Measurements from ENCODE around the gene SMURF2.

Gene SMURF2

DNA sequence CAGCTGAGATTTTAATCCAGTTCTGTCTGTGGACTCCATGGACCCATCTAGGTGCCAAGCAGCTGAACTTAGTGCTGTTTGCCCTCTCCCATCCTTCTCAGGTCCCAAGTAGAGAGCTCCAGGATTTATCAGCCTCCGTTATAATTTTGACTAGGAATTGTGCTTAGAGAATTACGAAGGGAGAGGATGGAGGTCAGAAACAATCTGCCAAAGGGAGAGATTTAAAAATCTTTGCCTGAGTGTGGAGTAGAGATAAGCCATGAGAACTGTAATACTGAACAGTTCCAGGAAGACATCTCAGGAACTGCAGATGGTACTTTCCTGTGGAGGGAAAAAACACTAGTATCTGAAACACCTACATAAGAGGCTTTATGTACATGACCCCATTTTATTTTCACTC is 128.3 kb downstream of the SMURF2 start:
- no peak for DNase-seq

- DNase-seq, result no peak
Observed at GRCh38 chr17:64532409-64532808, 129.7 kb downstream of the SMURF2 start.

DNA sequence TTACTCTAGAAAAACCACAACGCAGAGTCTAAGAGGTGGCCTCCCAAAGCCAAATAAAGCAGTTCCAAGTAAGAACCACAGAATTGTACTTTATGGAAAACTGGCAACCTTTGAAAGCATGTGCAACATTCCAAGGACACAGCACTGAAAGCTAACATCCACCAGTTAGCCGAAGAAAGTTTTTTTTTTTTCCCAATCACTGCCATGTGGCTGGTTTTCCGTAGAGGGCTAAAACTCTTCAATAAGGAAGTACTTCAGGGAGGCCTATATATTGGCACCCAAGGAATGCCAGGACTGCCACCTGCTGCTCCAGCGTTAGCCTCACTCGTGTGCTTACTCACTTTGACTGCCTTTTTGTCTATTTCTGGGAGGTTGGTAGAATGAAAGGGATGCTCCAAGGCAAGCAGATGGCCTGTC is 130.1 kb downstream of the SMURF2 start:
- DNase-seq, result no peak

DNA sequence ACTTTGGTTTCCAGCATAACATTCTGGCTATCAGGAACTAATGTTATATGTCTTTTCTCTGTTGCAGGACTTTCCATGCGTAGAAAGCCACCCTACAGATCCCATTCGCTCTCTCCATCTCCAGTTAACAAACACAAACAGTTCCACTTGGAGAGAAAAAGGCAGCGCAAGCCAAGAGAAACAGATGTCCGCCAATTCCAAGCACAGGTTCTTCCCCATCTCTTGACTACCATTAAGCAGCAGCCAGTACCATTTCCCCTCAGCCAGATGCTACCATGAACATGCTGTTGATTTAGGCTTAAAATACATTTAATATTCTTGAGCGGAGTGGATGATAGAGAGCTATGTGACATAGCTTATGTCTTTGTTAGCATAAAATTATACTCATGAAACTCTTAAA is 132.9 kb downstream of the SMURF2 start:
- no peak for DNase-seq

DNA sequence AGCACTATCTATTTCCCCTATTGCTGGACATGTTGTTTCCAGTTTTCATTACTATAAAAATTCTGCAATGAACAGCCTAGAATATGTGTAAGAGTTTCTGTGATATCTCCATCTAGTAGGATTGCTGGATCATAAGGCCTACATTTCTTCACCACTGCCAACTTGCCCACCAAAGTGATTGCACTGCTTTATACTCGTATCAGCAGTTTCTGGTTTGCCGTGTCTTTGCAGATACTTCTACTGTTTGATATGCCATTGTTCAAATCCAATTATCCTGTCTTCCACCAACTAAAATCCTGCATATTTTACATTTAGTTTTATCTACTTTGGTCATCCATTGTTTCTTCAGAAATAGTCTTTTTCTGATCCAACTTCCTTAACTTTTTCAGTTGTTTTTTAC is 134.2 kb downstream of the SMURF2 start:
- DNase-seq, result no peak

GRCh38 chr17:64520359-64520758 is 141.7 kb downstream of the SMURF2 start:
- no peak for DNase-seq

DNA sequence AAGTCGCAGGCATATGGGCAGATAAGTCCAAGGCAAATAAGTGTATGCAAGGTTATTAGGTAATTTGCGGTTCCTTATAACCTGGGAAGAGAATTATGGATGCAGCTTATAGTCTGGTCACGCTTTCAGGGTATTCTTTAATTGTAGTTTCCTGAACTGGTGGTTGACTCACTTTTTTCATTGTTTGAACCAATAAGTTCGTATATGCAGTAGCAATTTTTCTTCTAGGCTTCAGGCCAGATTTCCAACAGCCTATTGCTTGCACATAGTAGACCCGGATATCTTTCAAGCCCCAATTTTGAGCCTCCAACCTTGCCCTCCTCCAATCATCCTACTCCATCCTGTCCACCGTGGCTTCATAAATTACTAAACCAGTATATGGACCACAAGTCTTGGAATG is 142.5 kb downstream of the SMURF2 start:
- DNase-seq, result no peak

DNA sequence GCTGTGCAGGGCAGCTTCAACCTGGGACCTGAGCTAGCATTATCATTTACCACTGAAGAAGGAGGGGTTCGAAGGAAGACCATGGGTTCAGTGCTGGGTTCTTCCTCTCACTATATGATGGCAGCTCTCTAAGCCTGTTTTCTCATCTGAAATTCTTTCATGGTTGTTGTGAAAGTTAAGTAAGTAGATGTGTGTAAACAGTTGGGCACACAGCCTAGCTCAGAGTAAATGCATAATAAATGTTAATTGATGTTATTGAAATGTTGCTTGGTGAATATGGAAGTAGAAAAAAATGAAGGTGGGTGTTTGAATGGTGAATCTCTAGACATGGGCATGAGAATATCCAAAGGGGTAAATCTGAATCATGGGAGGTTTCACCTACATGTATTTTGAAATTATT is 146.3 kb downstream of the SMURF2 start:
- DNase-seq, result no peak

DNA sequence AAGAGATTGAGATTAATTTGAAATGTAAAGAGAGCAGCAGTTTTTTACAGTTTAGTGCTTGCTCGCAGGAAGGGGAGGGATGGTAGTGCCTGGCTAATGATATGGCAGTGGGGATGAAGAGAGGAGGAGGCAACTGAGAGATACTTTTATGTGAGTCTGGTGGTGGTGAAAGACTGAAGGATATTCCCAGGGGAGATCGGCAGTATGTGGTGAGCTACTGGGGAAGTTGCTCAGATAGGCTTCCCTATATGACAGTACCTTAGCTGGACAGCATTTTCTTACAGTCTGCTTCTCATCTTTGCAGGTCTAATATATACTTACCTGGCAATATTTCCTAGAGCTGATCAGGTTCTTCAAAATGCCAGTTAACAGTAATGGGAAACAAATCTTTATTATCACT is 146.7 kb downstream of the SMURF2 start:
- no peak for DNase-seq

DNA sequence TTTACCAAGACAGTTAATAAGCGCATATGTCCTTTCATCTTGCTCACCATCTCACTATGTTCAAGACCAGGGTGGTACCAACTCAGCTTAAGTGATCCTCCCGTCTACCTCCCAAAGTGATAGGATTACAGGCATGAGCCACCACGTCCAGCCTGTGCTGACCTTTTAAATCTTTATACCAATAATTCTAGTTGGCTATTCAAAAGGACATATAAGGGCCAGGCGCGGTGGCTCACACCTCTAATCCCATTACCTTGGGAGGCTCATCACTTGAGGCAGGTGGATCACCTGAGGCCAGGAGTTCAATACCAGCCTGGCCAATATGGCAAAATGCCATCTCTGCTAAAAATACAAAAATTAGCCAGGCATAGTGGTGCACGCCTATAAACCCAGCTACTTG is 152.9 kb downstream of the SMURF2 start:
- DNase-seq, result no peak

- no peak for DNase-seq
Observed at GRCh38 chr17:64508683-64509082, 153.4 kb downstream of the SMURF2 start.

DNA sequence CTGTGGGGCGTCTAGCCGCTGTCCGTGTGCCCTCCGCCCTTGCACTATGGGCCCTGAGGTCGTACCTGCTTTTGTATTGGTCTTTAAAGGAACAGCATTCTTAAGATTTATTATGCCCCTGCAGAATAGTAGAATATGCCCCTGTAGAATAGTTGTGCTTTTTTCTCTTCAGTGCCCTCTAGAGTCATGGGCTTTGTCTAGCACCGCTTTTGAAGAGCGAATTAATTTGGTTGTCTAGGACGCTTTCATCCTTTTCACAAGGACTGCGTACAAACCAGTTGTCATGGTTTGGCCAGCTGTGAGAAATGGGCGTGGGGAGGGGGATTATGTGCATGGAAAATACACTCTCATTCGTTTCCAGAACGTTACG is 154.7 kb downstream of the SMURF2 start:
- peak in 2 of 3 experiments; percentile 54 to 82 for DNase-seq

DNA sequence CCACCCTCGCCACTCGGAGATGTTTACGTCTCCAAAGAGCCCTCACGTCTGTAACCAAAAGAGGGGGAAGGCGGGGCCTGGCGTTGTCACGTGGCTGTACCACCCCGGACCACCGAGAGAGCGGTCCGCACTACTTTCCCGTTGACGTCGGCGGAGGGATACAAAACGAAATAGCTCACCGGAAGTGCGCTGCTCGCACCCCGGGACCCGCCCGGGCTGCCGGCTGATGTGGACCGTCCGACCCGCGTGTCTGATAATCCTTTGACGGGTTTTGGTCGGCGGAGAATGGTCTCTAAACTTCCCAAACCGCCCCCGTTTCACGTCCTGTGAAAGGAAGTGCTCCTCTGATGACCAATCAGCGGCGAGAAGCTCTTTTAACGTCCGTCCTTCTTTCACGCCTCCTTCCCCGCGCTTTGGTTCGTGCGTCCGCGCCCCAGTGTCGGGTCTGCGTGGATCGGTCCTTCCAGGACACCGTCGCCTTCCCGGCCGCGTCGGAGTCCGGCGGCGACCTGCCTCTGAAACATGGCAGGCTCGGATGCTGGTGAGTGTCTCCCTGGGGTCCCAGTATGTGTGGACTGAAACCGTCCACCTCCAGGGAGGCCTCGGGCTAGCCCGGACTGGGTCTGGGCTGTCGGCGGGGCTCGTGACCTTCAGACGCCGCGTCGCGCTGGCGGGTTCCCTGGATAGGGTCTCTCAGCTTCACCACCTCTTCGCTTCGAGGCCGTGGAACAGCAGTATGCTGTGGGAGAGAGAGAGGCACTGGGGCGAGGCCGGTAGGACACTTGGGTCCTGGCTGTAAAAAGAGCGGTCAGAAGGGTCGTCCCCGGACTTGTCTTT is 155.3 kb downstream of the SMURF2 start, which contains the start of gene CEP95:
Gene CEP95 (plus strand): TSS at position 402 of the 837 bp plus-strand sequence. CDS start 121 bp downstream, at position 523.
- peak; percentile 96 to 99 (median 99) for DNase-seq

GRCh38 chr17:64506201-64506575 is 155.9 kb downstream of the SMURF2 start, which contains the start of gene DDX5:
DDX5 (minus strand) TSS chr17:64506289; CDS start chr17:64506119, 170 bp downstream.
- peak; percentile 96 to 99 (median 99) for DNase-seq

GRCh38 chr17:64505340-64506200 is 156.5 kb downstream of the SMURF2 start:
- peak; percentile 84 to 91 (median 88) for DNase-seq

DNA sequence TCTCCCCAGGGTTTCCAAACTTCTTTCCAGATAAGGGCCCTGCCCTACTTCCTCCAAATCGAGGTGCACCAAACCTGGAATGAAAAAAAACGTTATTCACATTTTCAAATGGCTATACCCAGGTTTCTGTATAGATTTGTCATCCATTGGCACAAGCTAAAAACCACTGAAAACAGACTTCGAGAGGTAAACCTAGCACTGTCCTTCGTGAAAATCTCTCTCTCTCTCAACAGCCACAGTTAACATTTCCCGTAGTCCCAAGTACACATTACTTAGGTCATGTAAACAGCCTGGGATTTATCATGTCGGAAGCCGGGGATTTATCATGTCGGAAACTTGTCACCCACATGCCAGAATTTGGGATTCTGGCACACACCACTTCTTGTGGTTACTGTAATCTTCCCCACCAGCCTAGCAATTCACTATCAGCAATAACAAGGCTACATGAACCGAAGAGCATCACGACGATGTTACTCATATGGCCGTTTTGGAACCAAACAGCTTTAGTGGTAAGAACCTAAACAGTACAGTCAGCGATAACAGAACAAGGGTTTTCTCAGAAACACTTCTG is 157.3 kb downstream of the SMURF2 start:
- DNase-seq, result no peak

- DNase-seq, result peak in 1 of 3 experiments; percentile 4
Observed at GRCh38 chr17:64503821-64504768, 158.0 kb downstream of the SMURF2 start.

GRCh38 chr17:64503341-64503740 is 158.8 kb downstream of the SMURF2 start:
- DNase-seq, result no peak

DNA sequence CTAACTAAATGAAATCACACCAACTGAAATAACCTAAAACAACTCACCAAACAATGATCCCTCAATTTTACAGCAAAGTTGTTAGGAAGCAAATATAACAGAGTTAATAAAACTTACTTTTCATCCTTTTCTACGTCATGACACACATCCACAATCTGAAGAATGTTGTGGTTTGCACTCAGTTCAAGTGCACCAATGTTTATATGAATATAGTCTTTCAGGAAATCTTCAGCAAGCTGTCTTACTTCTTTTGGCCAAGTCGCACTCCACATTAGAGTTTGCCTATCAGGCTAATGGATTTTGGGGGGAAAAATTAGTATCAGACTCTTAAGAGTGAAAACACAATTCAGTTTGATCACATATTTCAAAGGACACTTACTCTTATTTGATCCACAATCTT is 159.3 kb downstream of the SMURF2 start:
- DNase-seq, result no peak

- DNase-seq, result no peak
Observed at GRCh38 chr17:64502021-64502420, 160.1 kb downstream of the SMURF2 start.

- peak in 1 of 3 experiments; percentile 12 for DNase-seq
Observed at GRCh38 chr17:64500862-64501765, 161.0 kb downstream of the SMURF2 start.
